Measurements from ENCODE around the gene BICD2.

BICD2 gene

DNA sequence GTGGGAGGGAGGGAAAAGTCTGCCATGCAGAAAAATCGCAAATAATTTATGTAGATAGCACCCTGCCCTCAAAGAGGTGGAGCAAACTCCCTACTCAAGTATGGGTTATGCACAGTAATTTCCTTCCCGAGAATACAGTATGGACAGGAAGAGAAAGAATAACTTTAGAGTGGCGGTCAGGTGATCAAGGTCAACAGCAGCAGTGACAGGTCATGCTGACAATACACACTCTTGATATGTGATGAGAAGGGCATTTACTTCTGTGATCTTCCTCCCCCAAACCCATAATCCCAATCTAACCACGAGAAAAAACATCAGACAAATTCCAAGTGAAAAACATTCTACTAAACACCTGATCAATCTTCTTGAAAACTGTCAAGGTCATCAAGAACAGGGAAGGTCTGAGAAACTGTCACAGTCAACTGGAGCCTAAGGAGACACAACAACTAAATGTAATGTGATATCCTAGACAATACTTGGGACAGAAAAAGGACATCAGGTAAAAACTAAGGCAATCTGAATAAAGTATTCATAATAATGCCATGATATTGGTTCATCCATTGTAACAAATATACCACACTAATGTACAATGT lies 11.7 kb downstream of the BICD2 start:
- H3K27me3 ChIP-seq (ENCODE audit: control insufficient read depth, insufficient read depth, low read length), result no peaks in the 10 kb centered on the region
- H3K27ac ChIP-seq (ENCODE audit: low read depth, low read length), result no peak overlapping the region
- H3K36me3 ChIP-seq (ENCODE audit: control insufficient read depth, insufficient read depth, low read length), result no peaks in the 10 kb centered on the region
- peaks cover 7% of the 10 kb centered on the region for H3K4me1 ChIP-seq (ENCODE audit: control insufficient read depth, insufficient read depth, low read length)
- H3K9ac ChIP-seq (ENCODE audit: low read length), result no peak overlapping the region
- no peak overlapping the region for H3K4me3 ChIP-seq (ENCODE audit: low read length)

DNA sequence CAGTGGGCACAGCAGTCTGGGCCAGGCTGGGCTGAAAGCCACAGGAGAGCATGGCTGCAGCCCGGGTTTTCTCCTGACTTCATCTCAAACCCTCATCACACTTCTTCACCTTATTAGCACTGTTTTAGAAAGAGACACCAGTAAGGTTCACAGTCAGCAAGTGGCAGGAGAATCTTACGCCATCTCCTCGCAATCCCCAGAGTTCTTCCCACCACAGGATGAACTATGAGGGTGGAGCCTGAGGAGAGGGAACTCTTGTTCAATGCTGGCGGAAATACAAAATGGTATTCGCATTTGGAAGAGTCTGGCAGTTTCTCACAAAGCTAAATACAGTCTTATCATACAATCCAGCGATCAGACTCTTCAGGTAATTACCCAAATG lies 14.7 kb downstream of the BICD2 start:
- no peaks in the 10 kb centered on the region for H3K36me3 ChIP-seq (ENCODE audit: control insufficient read depth, insufficient read depth, low read length)
- no peak overlapping the region for H3K9ac ChIP-seq (ENCODE audit: low read length)
- H3K4me3 ChIP-seq (ENCODE audit: low read length), result no peak overlapping the region
- H3K4me1 ChIP-seq (ENCODE audit: control insufficient read depth, insufficient read depth, low read length), result peaks cover 11% of the 10 kb centered on the region
- H3K27ac ChIP-seq (ENCODE audit: low read depth, low read length), result no peak overlapping the region
- H3K27me3 ChIP-seq (ENCODE audit: control insufficient read depth, insufficient read depth, low read length), result no peaks in the 10 kb centered on the region

DNA sequence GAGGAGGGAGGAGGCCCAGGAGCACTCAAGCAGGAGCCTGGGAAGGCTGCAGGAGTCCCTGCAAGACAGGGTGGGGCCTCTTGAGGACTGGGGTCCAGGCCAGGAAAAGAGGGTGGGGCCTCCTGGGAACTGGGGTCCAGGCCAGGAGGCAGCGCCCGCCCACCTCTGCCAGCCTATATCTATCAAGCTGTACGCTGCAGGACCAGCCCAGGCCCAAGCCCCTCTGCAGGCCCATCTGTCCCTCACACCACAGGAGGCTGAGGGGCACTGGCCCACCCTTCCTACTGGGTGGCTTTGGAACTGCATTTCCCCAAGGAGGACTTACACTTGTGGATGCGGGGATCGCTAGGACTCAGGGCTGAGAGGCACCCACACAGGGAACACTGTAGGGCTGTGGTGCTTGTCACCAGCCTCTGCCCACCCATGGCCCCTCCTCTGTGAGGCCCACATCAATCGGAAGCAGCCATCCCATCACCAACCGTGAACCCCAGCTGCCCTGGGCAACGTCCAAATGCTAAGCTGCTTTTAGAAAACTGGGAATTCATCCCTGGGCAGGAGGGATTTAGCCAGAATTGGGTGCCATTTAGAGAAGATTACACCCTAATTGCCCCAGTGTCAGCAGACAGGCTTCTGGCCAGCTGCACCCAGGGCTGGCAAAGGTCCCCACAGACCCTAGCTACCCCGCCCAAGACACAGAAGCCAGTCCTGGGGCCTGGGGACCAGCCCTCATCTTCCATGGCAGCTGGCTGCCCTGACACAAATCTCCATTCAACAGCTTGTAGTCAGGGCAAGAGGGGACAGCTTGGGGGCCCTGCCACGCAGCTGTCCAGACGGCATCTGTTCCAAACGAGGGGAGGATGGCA lies 15.3 kb downstream of the BICD2 start:
- Histone ChIP-seq H3K4me3 (ENCODE audit: low read length) (no peak overlapping the region), H3K9ac (ENCODE audit: low read length) (no peak overlapping the region), H3K27me3 (ENCODE audit: control insufficient read depth, insufficient read depth, low read length) (no peaks in the 10 kb centered on the region), H3K36me3 (ENCODE audit: control insufficient read depth, insufficient read depth, low read length) (no peaks in the 10 kb centered on the region), H3K27ac (ENCODE audit: low read depth, low read length) (no peak overlapping the region), H3K4me1 (ENCODE audit: control insufficient read depth, insufficient read depth, low read length) (peaks cover 11% of the 10 kb centered on the region)

DNA sequence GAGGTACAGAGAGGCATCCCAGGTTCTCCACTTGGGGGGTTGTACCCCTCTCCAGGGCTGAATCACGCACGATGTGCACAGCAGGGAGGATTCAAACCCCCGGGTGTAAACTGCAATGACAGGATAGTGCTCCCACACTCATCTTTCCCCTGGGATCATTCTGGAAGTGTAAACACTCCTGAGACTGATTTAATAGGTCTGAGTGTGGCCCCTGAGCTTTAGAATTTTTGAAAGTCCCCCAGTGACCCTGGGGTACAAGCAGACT lies 16.5 kb downstream of the BICD2 start:
- no peak overlapping the region for H3K9ac ChIP-seq (ENCODE audit: low read length)
- no peaks in the 10 kb centered on the region for H3K36me3 ChIP-seq (ENCODE audit: control insufficient read depth, insufficient read depth, low read length)
- no peak overlapping the region for H3K4me3 ChIP-seq (ENCODE audit: low read length)
- H3K4me1 ChIP-seq (ENCODE audit: control insufficient read depth, insufficient read depth, low read length), result peaks cover 11% of the 10 kb centered on the region
- H3K27ac ChIP-seq (ENCODE audit: low read depth, low read length), result no peak overlapping the region
- H3K27me3 ChIP-seq (ENCODE audit: control insufficient read depth, insufficient read depth, low read length), result no peaks in the 10 kb centered on the region

DNA sequence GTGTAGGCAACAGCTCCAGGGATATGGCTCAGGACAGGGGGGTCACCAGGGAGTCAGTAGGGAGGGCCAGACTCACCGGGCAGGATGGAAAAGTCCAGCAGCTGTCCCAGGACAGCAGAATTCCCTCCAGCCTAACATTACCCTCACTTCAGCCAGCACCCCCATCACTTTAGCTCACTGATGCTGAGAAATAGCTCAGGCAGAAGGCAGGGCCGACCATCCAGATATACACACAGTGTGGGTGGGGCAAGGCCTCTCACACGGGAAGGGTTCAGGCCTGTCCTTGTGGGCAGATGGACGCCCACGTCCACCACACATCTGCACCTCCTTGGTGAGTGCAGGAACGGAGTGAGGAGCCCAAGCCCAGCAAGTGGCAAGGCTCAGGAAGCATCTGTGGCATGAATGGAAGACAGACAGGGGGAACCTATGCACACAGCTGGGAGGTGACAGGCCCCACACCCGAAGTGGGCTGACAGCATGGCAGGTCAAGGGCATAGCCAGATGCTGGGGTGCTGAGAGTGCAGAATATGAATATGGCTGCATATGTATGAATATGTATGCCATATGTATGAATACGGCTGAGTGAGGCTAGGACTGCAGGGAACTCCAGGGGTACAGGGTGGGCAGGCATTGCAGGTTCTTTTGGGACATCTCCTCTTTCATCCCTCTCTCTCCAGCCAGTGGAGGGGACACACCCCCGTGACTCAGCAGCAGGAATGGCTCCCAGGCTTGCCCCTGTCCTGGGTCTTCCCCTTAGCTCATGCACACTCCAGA lies 17.0 kb downstream of the BICD2 start:
- Histone ChIP-seq H3K4me1 (ENCODE audit: control insufficient read depth, insufficient read depth, low read length) (peaks cover 11% of the 10 kb centered on the region), H3K36me3 (ENCODE audit: control insufficient read depth, insufficient read depth, low read length) (no peaks in the 10 kb centered on the region), H3K27ac (ENCODE audit: low read depth, low read length) (no peak overlapping the region), H3K9ac (ENCODE audit: low read length) (no peak overlapping the region), H3K4me3 (ENCODE audit: low read length) (no peak overlapping the region), H3K27me3 (ENCODE audit: control insufficient read depth, insufficient read depth, low read length) (no peaks in the 10 kb centered on the region)

DNA sequence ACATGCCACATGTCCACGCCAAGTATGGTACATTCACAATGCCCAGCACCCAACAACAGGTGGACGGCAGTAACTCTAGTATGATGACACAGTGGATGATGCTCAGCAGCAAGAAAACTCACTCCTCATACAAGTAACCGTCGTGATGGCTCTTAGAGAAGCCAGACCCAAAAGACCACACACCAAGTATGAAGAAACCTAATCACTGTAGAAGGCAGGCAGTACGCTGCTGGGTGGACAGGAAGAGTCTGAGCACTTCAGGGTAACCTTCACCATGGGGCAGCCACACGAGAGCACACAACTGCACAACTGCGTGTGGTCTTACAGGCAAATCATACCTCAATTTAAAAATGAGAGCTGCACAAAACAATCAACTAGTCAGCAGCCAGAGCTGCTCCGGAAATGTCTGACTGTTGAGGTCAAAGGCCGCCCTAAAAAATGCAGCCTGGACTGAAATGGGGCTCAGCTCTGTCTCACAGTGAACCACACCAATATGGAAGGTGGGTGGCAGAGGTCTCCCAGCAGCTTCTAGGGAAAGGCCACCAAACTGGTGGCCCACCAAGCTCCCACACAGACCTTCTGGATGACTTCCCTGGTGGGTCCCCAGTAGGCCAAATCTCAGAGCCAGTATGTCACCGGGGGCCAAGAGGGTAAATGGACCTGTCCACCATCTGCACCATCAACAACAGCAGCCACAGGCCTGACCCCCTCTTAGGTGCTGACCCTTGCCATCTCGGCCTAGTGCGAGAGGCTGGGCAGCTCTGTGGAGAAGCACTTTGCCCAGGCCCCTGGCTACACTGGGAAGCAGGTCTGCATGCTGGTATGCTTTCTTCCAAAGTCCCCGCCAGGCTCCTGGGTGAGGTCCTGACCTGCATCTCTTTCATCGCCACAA lies 17.8 kb downstream of the BICD2 start:
- Histone ChIP-seq H3K9ac (ENCODE audit: low read length) (no peak overlapping the region), H3K36me3 (ENCODE audit: control insufficient read depth, insufficient read depth, low read length) (no peaks in the 10 kb centered on the region), H3K27ac (ENCODE audit: low read depth, low read length) (no peak overlapping the region), H3K4me1 (ENCODE audit: control insufficient read depth, insufficient read depth, low read length) (peaks cover 11% of the 10 kb centered on the region), H3K4me3 (ENCODE audit: low read length) (no peak overlapping the region), H3K27me3 (ENCODE audit: control insufficient read depth, insufficient read depth, low read length) (no peaks in the 10 kb centered on the region)

DNA sequence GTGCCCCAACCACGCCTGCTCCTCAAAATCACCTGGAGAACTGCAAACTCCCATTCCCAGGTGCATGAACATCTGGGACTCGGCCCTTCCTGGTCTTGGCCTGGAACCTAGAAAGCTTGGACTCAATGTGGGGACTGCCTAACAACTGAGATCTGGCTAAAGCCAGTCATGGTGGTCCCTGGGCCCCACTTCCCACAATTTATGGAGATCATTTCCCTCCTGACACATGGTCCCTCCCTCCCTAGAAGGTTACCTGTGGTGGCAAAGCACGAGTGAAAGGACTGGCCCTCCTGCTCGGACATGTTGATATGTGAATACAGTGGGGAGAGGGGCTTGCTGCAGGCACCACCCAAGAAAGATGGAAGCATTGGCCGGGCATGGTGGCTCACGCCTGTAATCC lies 18.8 kb downstream of the BICD2 start:
- Histone ChIP-seq H3K36me3 (ENCODE audit: control insufficient read depth, insufficient read depth, low read length) (no peaks in the 10 kb centered on the region), H3K27me3 (ENCODE audit: control insufficient read depth, insufficient read depth, low read length) (no peaks in the 10 kb centered on the region), H3K4me3 (ENCODE audit: low read length) (no peak overlapping the region), H3K27ac (ENCODE audit: low read depth, low read length) (no peak overlapping the region), H3K9ac (ENCODE audit: low read length) (no peak overlapping the region), H3K4me1 (ENCODE audit: control insufficient read depth, insufficient read depth, low read length) (peaks cover 14% of the 10 kb centered on the region)

DNA sequence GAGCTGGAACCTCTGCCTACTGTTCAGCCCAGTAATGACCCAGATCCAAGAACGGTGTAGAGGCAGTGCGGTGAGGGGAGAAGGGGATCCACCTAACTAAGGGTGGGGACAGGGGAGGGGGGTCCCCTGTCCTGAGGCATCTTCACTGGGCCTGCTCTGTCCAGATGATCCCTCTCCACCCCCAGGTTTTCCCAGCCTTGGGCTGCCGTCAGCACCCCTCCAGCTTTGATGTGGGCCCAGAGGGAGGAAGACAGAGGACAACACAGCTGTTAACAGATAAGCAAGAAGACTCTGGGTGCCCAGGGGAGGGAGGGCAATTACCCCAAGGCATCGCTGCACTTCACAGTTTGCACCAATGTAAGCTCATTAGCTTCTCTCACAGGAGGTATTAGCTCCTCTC lies 19.3 kb downstream of the BICD2 start:
- no peak overlapping the region for H3K9ac ChIP-seq (ENCODE audit: low read length)
- H3K36me3 ChIP-seq (ENCODE audit: control insufficient read depth, insufficient read depth, low read length), result no peaks in the 10 kb centered on the region
- H3K27me3 ChIP-seq (ENCODE audit: control insufficient read depth, insufficient read depth, low read length), result no peaks in the 10 kb centered on the region
- peaks cover 19% of the 10 kb centered on the region for H3K4me1 ChIP-seq (ENCODE audit: control insufficient read depth, insufficient read depth, low read length)
- no peak overlapping the region for H3K4me3 ChIP-seq (ENCODE audit: low read length)
- no peak overlapping the region for H3K27ac ChIP-seq (ENCODE audit: low read depth, low read length)

DNA sequence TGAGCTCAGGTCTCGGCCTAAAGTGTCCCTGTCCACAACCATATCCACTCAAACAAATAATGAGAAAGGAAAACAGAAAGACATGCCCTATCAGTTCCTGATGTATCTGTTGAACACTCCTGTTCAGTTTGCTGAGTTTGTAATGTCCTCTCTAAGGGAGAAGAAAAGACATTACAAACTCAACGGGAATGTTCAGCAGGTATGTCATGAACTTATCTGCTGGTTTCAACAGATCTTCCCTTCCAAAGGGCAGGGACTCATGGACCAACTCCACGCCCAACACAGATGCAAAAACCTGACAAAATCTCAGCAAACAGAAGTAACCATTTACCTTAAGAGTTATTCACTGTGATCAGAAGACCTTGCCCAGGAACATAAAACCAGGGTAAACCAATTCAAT lies 23.7 kb downstream of the BICD2 start:
- Histone ChIP-seq H3K27ac (ENCODE audit: low read depth, low read length) (peak overlapping the region; percentile 4), H3K36me3 (ENCODE audit: control insufficient read depth, insufficient read depth, low read length) (no peaks in the 10 kb centered on the region), H3K4me1 (ENCODE audit: control insufficient read depth, insufficient read depth, low read length) (peaks cover 20% of the 10 kb centered on the region), H3K4me3 (ENCODE audit: low read length) (peak overlapping the region; percentile 32), H3K27me3 (ENCODE audit: control insufficient read depth, insufficient read depth, low read length) (no peaks in the 10 kb centered on the region), H3K9ac (ENCODE audit: low read length) (no peak overlapping the region)

DNA sequence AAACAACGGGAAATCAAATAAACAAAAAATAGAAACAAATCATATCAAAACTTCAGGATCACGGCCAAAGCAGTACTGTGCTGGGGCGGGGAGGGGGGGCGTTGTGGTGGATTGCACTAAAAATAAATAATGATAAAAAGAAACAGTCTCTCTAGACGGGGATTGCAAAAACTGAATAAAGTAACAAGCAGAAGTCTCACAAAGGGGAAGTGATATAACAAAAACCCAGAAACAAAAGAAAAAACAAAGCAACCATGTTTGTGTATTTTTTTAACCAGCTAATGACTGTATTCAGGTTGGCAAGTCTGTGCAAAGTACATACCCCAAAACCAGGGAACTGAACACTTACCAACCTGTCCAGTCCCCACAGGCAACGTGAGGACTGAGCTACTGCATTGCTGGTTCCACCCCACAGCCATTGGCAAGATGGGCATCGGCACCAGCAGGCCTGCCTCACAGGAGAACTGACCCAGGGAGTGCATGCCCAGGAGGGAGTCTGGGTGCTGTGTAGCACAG lies 24.1 kb downstream of the BICD2 start:
- Histone ChIP-seq H3K27me3 (ENCODE audit: control insufficient read depth, insufficient read depth, low read length) (no peaks in the 10 kb centered on the region), H3K4me1 (ENCODE audit: control insufficient read depth, insufficient read depth, low read length) (peaks cover 20% of the 10 kb centered on the region), H3K36me3 (ENCODE audit: control insufficient read depth, insufficient read depth, low read length) (no peaks in the 10 kb centered on the region), H3K27ac (ENCODE audit: low read depth, low read length) (peak overlapping the region; percentile 8), H3K4me3 (ENCODE audit: low read length) (peak overlapping the region; percentile 32), H3K9ac (ENCODE audit: low read length) (no peak overlapping the region)

DNA sequence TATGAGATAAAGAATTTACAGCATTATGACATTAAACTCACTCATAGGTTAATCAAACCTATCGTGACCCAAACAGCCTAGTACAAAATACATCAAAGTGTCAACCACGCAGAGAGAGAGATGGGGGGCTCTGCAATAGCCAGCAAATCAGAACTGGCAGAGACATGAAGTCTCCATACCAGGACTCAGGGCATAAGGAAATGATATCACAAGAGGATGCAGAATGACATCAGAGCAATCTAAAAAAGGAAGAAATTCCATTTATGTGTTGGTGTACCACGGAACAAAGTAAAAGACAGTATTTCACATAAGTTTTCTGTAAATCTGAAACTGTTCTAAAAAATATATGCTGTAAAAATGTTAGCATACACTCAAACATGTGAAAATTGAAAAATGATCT lies 24.6 kb downstream of the BICD2 start:
- peaks cover 20% of the 10 kb centered on the region for H3K4me1 ChIP-seq (ENCODE audit: control insufficient read depth, insufficient read depth, low read length)
- H3K36me3 ChIP-seq (ENCODE audit: control insufficient read depth, insufficient read depth, low read length), result no peaks in the 10 kb centered on the region
- H3K4me3 ChIP-seq (ENCODE audit: low read length), result no peak overlapping the region
- H3K27ac ChIP-seq (ENCODE audit: low read depth, low read length), result peak overlapping the region; percentile 8
- no peak overlapping the region for H3K9ac ChIP-seq (ENCODE audit: low read length)
- no peaks in the 10 kb centered on the region for H3K27me3 ChIP-seq (ENCODE audit: control insufficient read depth, insufficient read depth, low read length)

All from rectal smooth muscle tissue (tissue), 1 donor.